Rectal smooth muscle tissue (tissue), 1 donor: Measurements from ENCODE around the gene ANO4.

ENCODE experiments used
- H3K27ac ChIP-seq: one replicate; pipeline ENCODE4 v1.7.0; 2013; ENCODE audit warnings: low read depth, low read length, inconsistent platforms
- H3K27me3 ChIP-seq: one replicate; pipeline ENCODE4 v1.7.0; 2013; ENCODE audit warnings: low read length; ENCODE audit not compliant: control insufficient read depth, insufficient read depth
- H3K36me3 ChIP-seq: one replicate; pipeline ENCODE4 v1.7.0; 2013; ENCODE audit warnings: low read length; ENCODE audit not compliant: control insufficient read depth, insufficient read depth
- H3K4me1 ChIP-seq: one replicate; pipeline ENCODE4 v1.7.0; 2013; ENCODE audit warnings: low read length; ENCODE audit not compliant: control insufficient read depth, insufficient read depth
- H3K4me3 ChIP-seq: one replicate; pipeline ENCODE4 v1.7.0; 2013; ENCODE audit warnings: low read length
- H3K9ac ChIP-seq: one replicate; pipeline ENCODE4 v1.7.0; 2013; ENCODE audit warnings: low read length

ANO4 gene

DNA sequence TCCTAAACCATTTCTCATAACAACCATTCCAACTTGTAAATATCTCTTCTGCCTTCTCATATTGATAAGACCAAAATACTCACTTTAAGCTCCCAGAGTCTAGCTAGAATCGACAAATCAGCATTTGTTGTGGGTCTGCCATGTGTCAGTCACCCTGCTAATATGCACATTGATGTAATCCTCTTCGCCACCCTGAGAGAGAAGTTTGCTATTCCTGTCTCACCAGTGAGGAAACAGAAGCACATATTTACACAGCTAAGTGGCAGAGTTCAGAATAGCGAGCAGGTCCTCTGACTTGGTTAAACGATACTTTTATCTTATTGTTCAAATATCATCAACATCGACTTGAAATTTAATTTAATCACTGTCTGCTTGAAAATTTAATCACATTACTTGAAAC is 142.1 kb downstream of the ANO4 start:
- Histone ChIP-seq H3K27ac (no peak overlapping the region), H3K9ac (no peak overlapping the region), H3K36me3 (no peaks in the 10 kb centered on the region), H3K4me3 (no peak overlapping the region), H3K4me1 (no peaks in the 10 kb centered on the region), H3K27me3 (no peaks in the 10 kb centered on the region)

GRCh38 chr12:100940503-100940902 is 145.9 kb downstream of the ANO4 start:
- Histone ChIP-seq H3K27ac (no peak overlapping the region), H3K4me1 (no peaks in the 10 kb centered on the region), H3K27me3 (no peaks in the 10 kb centered on the region), H3K9ac (no peak overlapping the region), H3K36me3 (no peaks in the 10 kb centered on the region), H3K4me3 (no peak overlapping the region)

DNA sequence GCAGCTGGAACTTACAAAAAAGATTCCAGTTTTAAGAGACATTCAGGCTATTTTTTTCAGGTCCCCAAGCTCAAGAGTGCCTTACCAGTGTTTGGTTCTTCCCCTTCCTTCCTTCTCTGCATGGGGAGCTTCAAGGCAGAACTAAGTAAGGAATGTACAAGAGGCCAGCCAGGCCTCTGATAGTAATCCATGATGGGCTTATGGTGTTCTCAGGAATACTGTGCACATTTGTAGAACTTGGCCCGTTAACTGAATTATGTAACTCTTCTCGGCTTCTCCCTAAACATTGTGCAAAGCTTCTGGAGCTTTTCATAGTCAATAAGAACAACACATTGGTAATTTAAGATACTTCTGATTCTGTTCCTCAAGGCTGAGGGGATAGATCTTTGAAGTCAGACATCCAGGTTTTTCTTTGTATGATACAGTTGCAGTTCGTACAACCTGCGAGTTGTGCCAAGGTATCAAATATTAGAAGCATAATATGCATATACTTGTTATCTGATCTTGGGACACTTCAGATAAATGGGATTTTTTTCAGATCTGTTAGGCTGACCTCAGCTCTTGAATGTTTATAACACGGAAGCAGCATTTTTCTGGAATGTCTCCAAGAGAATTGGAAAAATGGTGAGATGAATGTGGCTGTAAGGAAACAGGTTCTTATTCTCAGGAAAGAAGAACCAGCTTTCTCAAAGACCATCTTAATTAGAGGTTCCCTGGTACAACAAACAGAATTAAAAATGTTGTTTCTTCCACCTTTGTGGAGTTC is 148.6 kb downstream of the ANO4 start:
- H3K4me1 ChIP-seq, result no peaks in the 10 kb centered on the region
- H3K27me3 ChIP-seq, result no peaks in the 10 kb centered on the region
- no peak overlapping the region for H3K4me3 ChIP-seq
- H3K27ac ChIP-seq, result no peak overlapping the region
- no peak overlapping the region for H3K9ac ChIP-seq
- H3K36me3 ChIP-seq, result no peaks in the 10 kb centered on the region

GRCh38 chr12:100951756-100952155 is 157.2 kb downstream of the ANO4 start:
- no peak overlapping the region for H3K27ac ChIP-seq
- H3K9ac ChIP-seq, result no peak overlapping the region
- H3K36me3 ChIP-seq, result no peaks in the 10 kb centered on the region
- no peaks in the 10 kb centered on the region for H3K4me1 ChIP-seq
- no peak overlapping the region for H3K4me3 ChIP-seq
- H3K27me3 ChIP-seq, result no peaks in the 10 kb centered on the region

DNA sequence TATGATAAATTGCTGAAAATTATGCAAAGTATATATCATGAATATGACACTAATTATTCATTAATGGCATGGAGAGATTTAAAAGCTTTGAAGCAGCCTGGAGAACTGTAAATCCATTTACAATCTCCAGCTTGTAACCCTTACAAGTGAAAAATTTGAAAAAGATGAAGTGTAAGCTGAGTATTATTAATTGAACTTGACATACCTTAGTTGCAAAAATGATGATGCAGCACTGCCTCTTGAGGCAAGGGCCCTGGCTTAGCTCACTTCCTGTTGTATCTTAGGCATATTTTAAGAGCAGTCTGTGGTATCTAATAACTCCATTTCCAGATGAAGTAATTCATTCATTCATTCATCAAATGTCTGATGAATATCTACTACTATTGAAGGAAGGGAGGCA is 158.6 kb downstream of the ANO4 start:
- Histone ChIP-seq H3K9ac (no peak overlapping the region), H3K27me3 (no peaks in the 10 kb centered on the region), H3K4me3 (no peak overlapping the region), H3K27ac (no peak overlapping the region), H3K36me3 (no peaks in the 10 kb centered on the region), H3K4me1 (no peaks in the 10 kb centered on the region)

DNA sequence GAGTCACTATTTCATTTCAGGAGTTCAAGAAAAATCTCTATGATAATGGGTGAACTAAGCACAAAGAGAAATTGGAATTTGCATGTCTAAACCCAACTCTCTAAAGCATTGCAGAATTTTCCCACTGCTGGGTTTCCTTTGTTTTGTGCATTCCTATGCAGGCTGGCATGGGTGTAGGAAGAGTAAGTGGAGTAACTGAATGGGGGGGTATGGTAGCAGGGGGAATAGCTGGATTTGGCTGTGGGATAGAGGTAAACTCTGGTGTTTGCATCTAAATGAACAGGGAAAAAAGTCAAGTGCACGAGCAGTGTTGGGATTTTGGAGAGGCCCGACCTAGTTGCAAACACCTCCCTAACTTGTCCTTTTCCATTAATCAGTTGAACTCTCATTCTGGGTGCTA is 159.1 kb downstream of the ANO4 start:
- no peak overlapping the region for H3K9ac ChIP-seq
- H3K27ac ChIP-seq, result no peak overlapping the region
- no peaks in the 10 kb centered on the region for H3K4me1 ChIP-seq
- H3K4me3 ChIP-seq, result no peak overlapping the region
- H3K27me3 ChIP-seq, result no peaks in the 10 kb centered on the region
- H3K36me3 ChIP-seq, result no peaks in the 10 kb centered on the region

- no peak overlapping the region for H3K4me3 ChIP-seq
- H3K36me3 ChIP-seq, result no peaks in the 10 kb centered on the region
- H3K4me1 ChIP-seq, result no peaks in the 10 kb centered on the region
- H3K27ac ChIP-seq, result no peak overlapping the region
- H3K9ac ChIP-seq, result no peak overlapping the region
- no peaks in the 10 kb centered on the region for H3K27me3 ChIP-seq
Observed at GRCh38 chr12:100954118-100954517, 159.5 kb downstream of the ANO4 start.

- Histone ChIP-seq H3K27me3 (no peaks in the 10 kb centered on the region), H3K36me3 (no peaks in the 10 kb centered on the region), H3K4me3 (no peak overlapping the region), H3K4me1 (no peaks in the 10 kb centered on the region), H3K9ac (no peak overlapping the region), H3K27ac (no peak overlapping the region)
Observed at GRCh38 chr12:100955139-100955538, 160.6 kb downstream of the ANO4 start.

GRCh38 chr12:100956311-100956852 is 161.8 kb downstream of the ANO4 start:
- Histone ChIP-seq H3K9ac (no peak overlapping the region), H3K27ac (no peak overlapping the region), H3K4me1 (no peaks in the 10 kb centered on the region), H3K27me3 (no peaks in the 10 kb centered on the region), H3K36me3 (no peaks in the 10 kb centered on the region), H3K4me3 (no peak overlapping the region)

GRCh38 chr12:100959481-100959880 is 164.9 kb downstream of the ANO4 start:
- no peak overlapping the region for H3K27ac ChIP-seq
- H3K27me3 ChIP-seq, result no peaks in the 10 kb centered on the region
- H3K4me1 ChIP-seq, result no peaks in the 10 kb centered on the region
- H3K9ac ChIP-seq, result no peak overlapping the region
- no peak overlapping the region for H3K4me3 ChIP-seq
- no peaks in the 10 kb centered on the region for H3K36me3 ChIP-seq

DNA sequence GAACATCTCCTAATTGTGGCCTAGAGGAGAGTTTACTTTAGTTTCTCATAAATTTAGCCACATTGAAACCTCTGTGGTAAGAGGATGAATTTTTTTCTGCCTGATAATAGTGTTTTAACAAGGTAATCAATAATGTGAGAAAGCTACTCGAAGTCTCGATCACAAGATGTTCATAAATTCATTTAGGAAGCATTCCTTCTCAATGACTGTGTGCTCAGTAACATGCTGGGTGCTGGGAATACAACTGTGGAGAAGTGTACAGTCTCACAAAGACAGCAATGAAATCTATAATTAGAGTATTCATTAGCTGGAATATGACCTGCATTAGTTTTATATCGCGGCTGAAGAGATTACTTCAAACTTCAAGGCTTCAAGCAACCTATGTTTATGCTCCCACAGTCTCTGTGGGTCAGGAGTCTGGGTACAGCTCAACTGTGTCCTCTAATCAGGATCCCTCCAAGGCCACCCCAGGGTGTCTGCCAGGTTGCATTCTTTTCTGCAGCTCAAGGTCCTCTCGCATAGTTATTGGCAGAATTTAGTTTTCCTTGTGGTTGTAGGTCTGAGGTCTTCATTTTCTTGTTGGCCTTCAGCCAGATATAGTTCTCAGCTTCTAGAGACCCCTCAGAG is 167.6 kb downstream of the ANO4 start:
- Histone ChIP-seq H3K4me1 (no peaks in the 10 kb centered on the region), H3K9ac (no peak overlapping the region), H3K27ac (no peak overlapping the region)

GRCh38 chr12:100963381-100963780 is 168.8 kb downstream of the ANO4 start:
- H3K27ac ChIP-seq, result no peak overlapping the region
- H3K4me3 ChIP-seq, result no peak overlapping the region
- no peaks in the 10 kb centered on the region for H3K27me3 ChIP-seq
- no peaks in the 10 kb centered on the region for H3K36me3 ChIP-seq
- no peaks in the 10 kb centered on the region for H3K4me1 ChIP-seq
- H3K9ac ChIP-seq, result no peak overlapping the region

More for the DNA sequence above, 167.6 kb downstream of the ANO4 start:
- Histone ChIP-seq H3K4me3 (no peak overlapping the region), H3K27me3 (no peaks in the 10 kb centered on the region), H3K36me3 (no peaks in the 10 kb centered on the region)

DNA sequence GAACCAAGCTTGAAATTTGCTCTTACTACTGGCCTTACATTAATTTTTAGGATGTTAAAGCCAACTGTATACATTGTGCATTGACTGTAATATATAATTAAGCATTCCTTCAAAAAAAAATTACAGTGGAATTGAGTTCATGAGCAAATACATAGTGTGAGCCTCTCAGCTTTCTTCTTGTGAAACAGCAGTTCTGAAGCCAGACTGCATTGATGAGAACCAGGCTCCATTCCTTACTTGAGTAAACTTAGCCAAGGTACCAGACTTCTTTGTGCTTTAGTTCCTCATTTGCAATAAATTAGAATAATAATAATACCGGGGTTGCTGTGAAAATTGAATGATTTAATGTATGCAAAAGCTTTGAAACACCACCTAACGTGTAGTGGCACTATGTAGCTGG is 169.5 kb downstream of the ANO4 start:
- Histone ChIP-seq H3K9ac (no peak overlapping the region), H3K27ac (no peak overlapping the region)

More for the DNA sequence above, 169.5 kb downstream of the ANO4 start:
- H3K4me3 ChIP-seq, result no peak overlapping the region
- H3K4me1 ChIP-seq, result no peaks in the 10 kb centered on the region
- H3K27me3 ChIP-seq, result no peaks in the 10 kb centered on the region
- no peaks in the 10 kb centered on the region for H3K36me3 ChIP-seq
